Tibial nerve (tissue), 4 donors: Measurements from ENCODE around the gene SMIM44. TPM values are rescaled to one million over a fixed set of nuclear protein-coding genes. Genes with fewer than 3 reads are reported as not detected.

Experiments
- DNase-seq, 2 donors: peaks; one replicate each; pipeline ENCODE4 v3.0.0-alpha.2; 2019; ENCODE audit warnings: low spot score in 2 of 2
- H3K27ac ChIP-seq, 4 donors: fragments of 200-600 bp; sonication (generic) in 3 of 4; one replicate each; pipeline ENCODE4 v1.5.1; 2017 to 2019; ENCODE audit warnings: mild to moderate bottlenecking in 1 of 4
- H3K27me3 ChIP-seq, 2 donors: fragments of 200-600 bp; sonication (generic) in 1 of 2; one replicate each; pipeline versions ENCODE4 v1.5.1 to v1.6.0; 2017 to 2019
- H3K36me3 ChIP-seq, 3 donors: fragments of 200-600 bp; sonication (generic); one replicate each; pipeline ENCODE4 v1.5.1; 2018 to 2019
- H3K4me1 ChIP-seq, 4 donors: fragments of 200-600 bp; sonication (generic) in 3 of 4; one replicate each; pipeline ENCODE4 v1.5.1; 2017 to 2019
- H3K4me3 ChIP-seq, 4 donors: fragments of 200-600 bp; sonication (generic) in 3 of 4; one replicate each; pipeline ENCODE4 v1.5.1; 2017 to 2019; ENCODE audit warnings: mild to moderate bottlenecking in 1 of 4, moderate library complexity in 1 of 4
- H3K9me3 ChIP-seq, 4 donors: fragments of 200-600 bp; sonication (generic) in 3 of 4; one replicate each; pipeline ENCODE4 v1.5.1; 2017 to 2019
- CTCF ChIP-seq, 5 experiments: fragments of 200-600 bp in 3 of 5; fragments of 450-650 bp in 2 of 5; sonication (generic) in 3 of 5; IDR thresholded peaks; one replicate each; pipeline ENCODE4 v1.5.1; 2016 to 2019; ENCODE audit warnings: antibody characterized with exemption in 5 of 5, mild to moderate bottlenecking in 3 of 5, moderate library complexity in 2 of 5
- EP300 ChIP-seq, 2 donors: sonication (generic); formaldehyde crosslinking; IDR thresholded peaks; one replicate each; pipeline ENCODE4 v1.6.1; 2017; ENCODE audit warnings: antibody characterized with exemption in 2 of 2, mild to moderate bottlenecking in 1 of 2
- POLR2A ChIP-seq, 2 donors: fragments of 450-650 bp; IDR thresholded peaks; one replicate each; pipeline ENCODE4 v1.6.1; 2017; ENCODE audit warnings: antibody characterized with exemption in 2 of 2, mild to moderate bottlenecking in 2 of 2, moderate library complexity in 2 of 2
- WGBS, 2 donors: methylation state at CpG; one replicate each; pipeline ENCODE4 v1.1.5; 2018; 5-methylcytosine and 5-hydroxymethylcytosine counted together
- total RNA-seq, 4 donors: library from RNA; depleted of rRNA; stranded (reverse); fragments of >200 nt; gene quantifications; one replicate each; pipeline ENCODE4 v1.1.0, GENCODE V29; 2016

Gene SMIM44
- total RNA-seq, 4 donors from 2014 or later: not detected

- peaks cover 0 to 26% (median 9%) of the 10 kb centered on the region in 4 donors for H3K4me1 ChIP-seq
- 0% methylated on average over 27 of the region's 52 CpGs for WGBS, 2 donors
- H3K4me3 ChIP-seq: peak within 1 kb of the TSS; percentile 79 to 94 (median 88)
- peak within 1 kb of the TSS; percentile 76 to 89 (median 88) for H3K27ac ChIP-seq
- no peaks in the 10 kb centered on the region for H3K9me3 ChIP-seq
- peaks cover 0 to 24% (median under 1%) of the 10 kb centered on the region in 3 donors for H3K36me3 ChIP-seq
- H3K27me3 ChIP-seq: no peaks in the 10 kb centered on the region
- peak; percentile 85 to 94 for DNase-seq
- TF ChIP-seq CTCF (IDR thresholded peaks at IDR 0.05): peak in 2 of 5 experiments; percentile 37 to 53
- peak in 1 of 2 donors; percentile 47 for TF ChIP-seq POLR2A (IDR thresholded peaks at IDR 0.05)
- peak; percentile 86 to 95 for TF ChIP-seq EP300 (IDR thresholded peaks at IDR 0.05)
Measured at GRCh38 chr19:3500429-3501101, 17.3 kb upstream of the SMIM44 start, which contains the start of gene DOHH. Gene DOHH (minus strand): TSS chr19:3500674. CDS start chr19:3496814, 3,860 bp downstream.

- Histone ChIP-seq H3K4me3 (peak overlapping the region; percentile 79 to 94 (median 88)), H3K9me3 (no peaks in the 10 kb centered on the region), H3K27me3 (no peaks in the 10 kb centered on the region), H3K27ac (peak overlapping the region; percentile 76 to 89 (median 88)), H3K4me1 (peaks cover 0 to 21% (median 9%) of the 10 kb centered on the region in 4 donors), H3K36me3 (peaks cover 0 to 31% (median 7%) of the 10 kb centered on the region in 3 donors)
- 26 to 27% methylated on average over 18 of the region's 18 CpGs for WGBS, 2 donors
- no peak for DNase-seq
- TF ChIP-seq CTCF (IDR thresholded peaks at IDR 0.05) (no peak), POLR2A (IDR thresholded peaks at IDR 0.05) (no peak), EP300 (IDR thresholded peaks at IDR 0.05) (no peak)
Measured at GRCh38 chr19:3499738-3500428, 16.6 kb upstream of the SMIM44 start.

GRCh38 chr19:3497757-3498520 is 14.7 kb upstream of the SMIM44 start:
- 95 to 100% methylated on average over 5 of the region's 5 CpGs for WGBS, 2 donors
- H3K27ac ChIP-seq: no peak overlapping the region
- TF ChIP-seq EP300 (IDR thresholded peaks at IDR 0.05) (no peak), POLR2A (IDR thresholded peaks at IDR 0.05) (no peak), CTCF (IDR thresholded peaks at IDR 0.05) (no peak)
- DNase-seq: no peak
- H3K4me1 ChIP-seq: peaks cover 0 to 21% (median 9%) of the 10 kb centered on the region in 4 donors
- H3K9me3 ChIP-seq: no peaks in the 10 kb centered on the region
- H3K4me3 ChIP-seq: no peak overlapping the region
- peaks cover 0 to 51% (median 7%) of the 10 kb centered on the region in 3 donors for H3K36me3 ChIP-seq
- no peaks in the 10 kb centered on the region for H3K27me3 ChIP-seq

GRCh38 chr19:3496392-3497273 is 13.4 kb upstream of the SMIM44 start:
- Histone ChIP-seq H3K4me3 (no peak overlapping the region), H3K27me3 (no peaks in the 10 kb centered on the region), H3K36me3 (peaks cover 0 to 64% (median 7%) of the 10 kb centered on the region in 3 donors), H3K4me1 (peaks cover 0 to 21% (median 9%) of the 10 kb centered on the region in 4 donors), H3K9me3 (no peaks in the 10 kb centered on the region), H3K27ac (no peak overlapping the region)
- TF ChIP-seq CTCF (IDR thresholded peaks at IDR 0.05) (no peak), POLR2A (IDR thresholded peaks at IDR 0.05) (no peak), EP300 (IDR thresholded peaks at IDR 0.05) (no peak)
- WGBS, 2 donors: 94 to 96% methylated on average over 22 to 25 of the region's 32 CpGs
- DNase-seq: no peak
